Ishikawa (cell line): ENCODE data around the gene DGKD.

Experiments used
- EP300 ChIP-seq: IDR thresholded peaks from 2 replicates; pipeline ENCODE4 v1.6.1; 2012; ENCODE audit warnings: borderline replicate concordance
- NFIC ChIP-seq: IDR thresholded peaks from 2 replicates; pipeline ENCODE4 v1.6.1; 2012
- RAD21 ChIP-seq: IDR thresholded peaks from 2 replicates; pipeline ENCODE4 v1.6.1; 2012; ENCODE audit warnings: low read depth
- REST ChIP-seq: IDR thresholded peaks from 2 replicates; pipeline ENCODE4 v1.6.1; 2012; ENCODE audit warnings: low read depth, mild to moderate bottlenecking
- TCF12 ChIP-seq: IDR thresholded peaks from 2 replicates; pipeline ENCODE4 v1.6.1; 2012; ENCODE audit warnings: low read depth
- YY1 ChIP-seq: IDR thresholded peaks from 2 replicates; pipeline ENCODE4 v1.6.1; 2012; ENCODE audit warnings: low read depth

DNA sequence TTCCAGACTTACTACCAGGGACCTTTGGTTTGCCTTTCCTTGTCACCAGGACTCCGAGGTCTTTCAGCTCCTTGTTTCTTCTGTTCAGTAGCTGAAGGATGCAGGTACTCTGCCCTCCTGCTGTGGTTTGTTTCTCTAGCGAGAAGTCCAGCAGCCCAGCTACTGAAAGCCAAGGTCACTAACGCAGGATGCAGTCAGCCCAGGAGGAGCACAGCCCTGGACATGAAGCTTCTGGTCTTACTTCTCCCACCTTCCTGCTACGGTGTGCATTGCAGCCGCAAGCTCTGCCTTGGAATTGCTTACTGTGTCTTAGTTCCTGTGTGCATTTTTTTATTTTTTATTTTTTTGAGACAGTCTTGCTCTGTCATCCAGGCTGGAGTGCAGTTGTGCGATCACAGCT lies 62.4 kb downstream of the DGKD start:
- TF ChIP-seq NFIC, result no peak
- no peak for TF ChIP-seq REST
- no peak for TF ChIP-seq TCF12
- TF ChIP-seq YY1, result no peak
- TF ChIP-seq RAD21, result no peak
- no peak for TF ChIP-seq EP300
